ENCODE data around the gene UBXN11. TPM values are rescaled to one million over a fixed set of nuclear protein-coding genes. Genes with fewer than 3 reads are reported as not detected.

Gene UBXN11
- total RNA-seq, 1 donor from 2014 or later: 36.9 TPM

- Mint-ChIP-seq H3K27me3 (no peaks in the 10 kb centered on the region), H3K36me3 (ENCODE audit: low read depth) (no peaks in the 10 kb centered on the region), H3K9me3 (no peaks in the 10 kb centered on the region), H3K4me1 (peaks cover 9% of the 10 kb centered on the region), H3K4me3 (no peak overlapping the region), H3K27ac (no peak overlapping the region)
- no peak for TF ChIP-seq CTCF (IDR thresholded peaks at IDR 0.05)
- CTCF ChIA-PET: no interaction called here
- no peak for ATAC-seq (ENCODE audit: low read depth)
- no peak for DNase-seq
- POLR2A ChIA-PET: no interaction called here
- intact Hi-C loops (cut with micrococcal nuclease): no loop called here
These were observed 33.6 kb upstream of the UBXN11 start for GRCh38 chr1:26340047-26340481.

- TF ChIP-seq CTCF (IDR thresholded peaks at IDR 0.05): no peak
- H3K4me3 Mint-ChIP-seq: no peak overlapping the region
- H3K27me3 Mint-ChIP-seq: no peaks in the 10 kb centered on the region
- H3K4me1 Mint-ChIP-seq: peaks cover 12% of the 10 kb centered on the region
- ChIA-PET POLR2A (interaction anchor here (0.9 kb wide), 1 partner anchor 23 kb away, joined by 3 read pairs; no protein-coding TSS in a partner anchor), CTCF (interaction anchor here (0.9 kb wide), 1 partner anchor 169 kb away, joined by 3 read pairs; the partner anchor contains the start of gene ZNF593)
- ATAC-seq (ENCODE audit: low read depth): no peak
- no peak overlapping the region for H3K27ac Mint-ChIP-seq
- no peaks in the 10 kb centered on the region for H3K36me3 Mint-ChIP-seq (ENCODE audit: low read depth)
- intact Hi-C loops (cut with micrococcal nuclease): no loop called here
- H3K9me3 Mint-ChIP-seq: no peaks in the 10 kb centered on the region
- DNase-seq: no peak
These were observed 32.2 kb upstream of the UBXN11 start for GRCh38 chr1:26338670-26339069.

- peak overlapping the region; percentile 63 for H3K27ac Mint-ChIP-seq
- ChIA-PET CTCF (no interaction called here), POLR2A (interaction anchor here (2.4 kb wide), 1 partner anchor 48 kb away, joined by 8 read pairs; no protein-coding TSS in a partner anchor)
- no peak for TF ChIP-seq CTCF (IDR thresholded peaks at IDR 0.05)
- no peaks in the 10 kb centered on the region for H3K9me3 Mint-ChIP-seq
- H3K4me1 Mint-ChIP-seq: peaks cover 12% of the 10 kb centered on the region
- H3K27me3 Mint-ChIP-seq: no peaks in the 10 kb centered on the region
- H3K4me3 Mint-ChIP-seq: no peak overlapping the region
- intact Hi-C loops (cut with micrococcal nuclease): no loop called here
- ATAC-seq (ENCODE audit: low read depth) (no peak), DNase-seq (no peak)
- H3K36me3 Mint-ChIP-seq (ENCODE audit: low read depth): no peaks in the 10 kb centered on the region
These were observed 31.2 kb upstream of the UBXN11 start for GRCh38 chr1:26337625-26338024.

GRCh38 chr1:26337206-26337535 lies 30.7 kb upstream of the UBXN11 start:
- peaks cover 12% of the 10 kb centered on the region for H3K4me1 Mint-ChIP-seq
- DNase-seq (no peak), ATAC-seq (ENCODE audit: low read depth) (no peak)
- ChIA-PET POLR2A (interaction anchor here (2.4 kb wide), 1 partner anchor 48 kb away, joined by 8 read pairs; no protein-coding TSS in a partner anchor), CTCF (no interaction called here)
- no peaks in the 10 kb centered on the region for H3K9me3 Mint-ChIP-seq
- intact Hi-C loops (cut with micrococcal nuclease): no loop called here
- peak overlapping the region; percentile 91 for H3K4me3 Mint-ChIP-seq
- no peak for TF ChIP-seq CTCF (IDR thresholded peaks at IDR 0.05)
- H3K27ac Mint-ChIP-seq: no peak overlapping the region
- no peaks in the 10 kb centered on the region for H3K36me3 Mint-ChIP-seq (ENCODE audit: low read depth)
- no peaks in the 10 kb centered on the region for H3K27me3 Mint-ChIP-seq

GRCh38 chr1:26336477-26337205 lies 30.2 kb upstream of the UBXN11 start:
- no peak for TF ChIP-seq CTCF (IDR thresholded peaks at IDR 0.05)
- DNase-seq (peak; percentile 83), ATAC-seq (ENCODE audit: low read depth) (peak; percentile 96)
- H3K4me1 Mint-ChIP-seq: peaks cover 12% of the 10 kb centered on the region
- H3K36me3 Mint-ChIP-seq (ENCODE audit: low read depth): no peaks in the 10 kb centered on the region
- no peaks in the 10 kb centered on the region for H3K27me3 Mint-ChIP-seq
- intact Hi-C loops (cut with micrococcal nuclease): no loop called here
- H3K4me3 Mint-ChIP-seq: peak overlapping the region; percentile 91
- CTCF ChIA-PET: no interaction called here
- no peaks in the 10 kb centered on the region for H3K9me3 Mint-ChIP-seq
- H3K27ac Mint-ChIP-seq: peak overlapping the region; percentile 7
- POLR2A ChIA-PET: interaction anchor here (2.4 kb wide), 1 partner anchor 47 kb away, joined by 8 read pairs; no protein-coding TSS in a partner anchor

Measured in activated B cell treated with CpG ODN at 0.5 μM for 24 hours (primary cell).